Stimulated activated naive CD8-positive, alpha-beta T cell treated with anti-CD3 and anti-CD28 coated beads, Interleukin-15, Interleukin-2, amounts not matched to agents 100 ng/mL and 50 ng/mL, for 24 hours (primary cell): ENCODE results near the gene KREMEN1.

Experiments
- H3K27ac Mint-ChIP-seq: one replicate; pipeline ENCODE4 v1.8.0; 2021; ENCODE audit warnings: mild to moderate bottlenecking, mixed read lengths
- H3K27me3 Mint-ChIP-seq: one replicate; pipeline ENCODE4 v1.8.0; 2021; ENCODE audit warnings: mixed read lengths
- H3K36me3 Mint-ChIP-seq: one replicate; pipeline ENCODE4 v1.8.0; 2021; ENCODE audit warnings: low read depth, mixed read lengths
- H3K4me1 Mint-ChIP-seq: one replicate; pipeline ENCODE4 v1.8.0; 2021; ENCODE audit warnings: low read depth, mixed read lengths
- H3K4me3 Mint-ChIP-seq: one replicate; pipeline ENCODE4 v1.8.0; 2021; ENCODE audit warnings: mild to moderate bottlenecking, mixed read lengths
- H3K9me3 Mint-ChIP-seq: one replicate; pipeline ENCODE4 v1.8.0; 2021; ENCODE audit warnings: mixed read lengths

Gene KREMEN1

GRCh38 chr22:29149841-29150555 lies 77.2 kb downstream of the KREMEN1 start:
- Mint-ChIP-seq H3K27ac (no peak overlapping the region), H3K4me1 (peaks cover 6% of the 10 kb centered on the region), H3K36me3 (no peaks in the 10 kb centered on the region), H3K4me3 (no peak overlapping the region), H3K27me3 (peaks cover 18% of the 10 kb centered on the region), H3K9me3 (no peaks in the 10 kb centered on the region)

DNA sequence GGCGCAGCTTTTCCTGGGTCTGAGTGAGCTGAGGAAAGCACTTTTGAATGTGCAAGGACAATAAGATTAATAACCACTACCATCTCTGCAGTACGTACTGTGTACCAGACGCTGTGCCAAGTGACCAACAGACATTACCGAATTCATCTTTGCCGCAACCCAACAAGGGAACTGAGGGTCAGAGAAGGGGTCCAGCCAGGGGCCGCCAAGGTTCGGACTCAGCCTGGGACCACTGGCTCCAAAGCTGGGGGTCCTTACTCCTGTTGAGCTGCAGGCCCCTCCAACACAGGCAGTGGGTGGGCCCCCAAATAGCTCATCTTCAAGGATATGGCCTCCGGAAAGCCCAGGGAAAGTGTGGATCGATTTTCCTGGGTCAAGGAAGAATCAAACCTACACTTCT lies 77.9 kb downstream of the KREMEN1 start:
- H3K36me3 Mint-ChIP-seq: no peaks in the 10 kb centered on the region
- H3K4me1 Mint-ChIP-seq: peaks cover 6% of the 10 kb centered on the region
- no peaks in the 10 kb centered on the region for H3K9me3 Mint-ChIP-seq
- H3K27ac Mint-ChIP-seq: no peak overlapping the region
- H3K27me3 Mint-ChIP-seq: peaks cover 23% of the 10 kb centered on the region
- H3K4me3 Mint-ChIP-seq: no peak overlapping the region

DNA sequence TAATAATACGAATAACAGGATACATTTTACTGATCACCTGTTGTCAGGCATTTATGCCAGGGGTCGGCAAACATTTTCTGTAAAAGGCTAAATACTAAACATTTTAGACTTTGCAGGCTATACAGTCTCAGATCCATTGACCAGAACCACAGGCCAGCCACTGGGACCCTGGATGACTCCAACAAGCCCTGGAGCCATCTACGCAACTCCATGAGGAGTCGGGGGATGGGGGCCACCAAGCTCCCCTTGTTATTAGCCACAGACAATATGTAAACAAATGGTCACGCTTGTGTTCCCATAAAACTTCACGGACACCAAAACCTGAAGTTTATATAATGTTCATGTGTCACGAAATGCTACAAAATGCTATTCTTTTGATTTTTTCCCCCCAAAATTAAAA lies 78.5 kb downstream of the KREMEN1 start:
- H3K4me1 Mint-ChIP-seq: peaks cover 6% of the 10 kb centered on the region
- no peaks in the 10 kb centered on the region for H3K36me3 Mint-ChIP-seq
- no peak overlapping the region for H3K27ac Mint-ChIP-seq
- peaks cover 28% of the 10 kb centered on the region for H3K27me3 Mint-ChIP-seq
- no peak overlapping the region for H3K4me3 Mint-ChIP-seq
- H3K9me3 Mint-ChIP-seq: no peaks in the 10 kb centered on the region

DNA sequence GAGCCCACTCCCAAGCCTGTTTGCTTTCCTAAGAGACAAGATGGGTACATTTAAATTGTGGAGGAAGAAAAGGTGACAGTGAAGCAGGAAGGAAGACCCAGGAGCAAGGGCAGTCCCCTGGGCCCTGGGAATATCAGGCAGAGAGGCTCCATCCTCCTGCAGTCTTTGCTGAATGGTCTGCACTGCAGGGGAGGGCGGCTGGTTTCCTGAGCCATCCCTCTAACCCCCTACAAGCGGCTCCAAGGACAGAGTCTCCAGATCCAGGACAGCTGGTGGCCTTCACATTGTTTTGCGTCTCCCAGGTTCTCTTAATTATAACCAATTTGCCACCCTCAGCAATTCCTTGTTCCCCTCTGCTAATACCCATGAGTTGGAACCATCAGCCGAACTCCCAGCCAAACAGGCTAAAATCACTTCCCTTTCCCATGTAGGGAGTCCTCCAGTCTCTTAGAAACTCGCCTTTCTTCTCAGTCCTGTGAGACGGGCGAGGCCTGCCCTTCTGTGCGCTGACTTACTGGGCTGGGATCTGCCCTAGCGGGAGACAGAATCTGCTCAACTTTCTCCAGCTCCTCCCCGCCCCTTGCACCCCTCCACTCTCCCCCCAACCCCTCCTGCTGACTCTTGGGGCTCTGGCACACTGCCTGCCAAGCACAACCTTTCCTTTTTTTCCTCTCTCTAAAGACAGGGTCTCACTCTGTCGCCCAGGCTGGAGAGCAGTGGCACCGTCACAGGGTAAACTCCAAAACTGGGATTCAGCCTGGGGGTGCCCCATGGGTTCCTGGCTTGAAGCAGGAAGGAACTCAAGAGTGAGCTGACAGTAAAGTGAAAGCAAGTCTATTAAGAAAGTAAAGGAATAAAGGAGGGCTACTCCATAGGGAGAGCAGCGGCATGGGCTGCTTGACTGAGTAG lies 79.5 kb downstream of the KREMEN1 start:
- H3K9me3 Mint-ChIP-seq: no peaks in the 10 kb centered on the region
- no peak overlapping the region for H3K4me3 Mint-ChIP-seq
- no peak overlapping the region for H3K27ac Mint-ChIP-seq
- peaks cover 6% of the 10 kb centered on the region for H3K4me1 Mint-ChIP-seq
- no peaks in the 10 kb centered on the region for H3K36me3 Mint-ChIP-seq
- peaks cover 33% of the 10 kb centered on the region for H3K27me3 Mint-ChIP-seq

GRCh38 chr22:29152954-29153719 lies 80.3 kb downstream of the KREMEN1 start:
- H3K36me3 Mint-ChIP-seq: no peaks in the 10 kb centered on the region
- no peaks in the 10 kb centered on the region for H3K9me3 Mint-ChIP-seq
- H3K4me3 Mint-ChIP-seq: no peak overlapping the region
- H3K27ac Mint-ChIP-seq: no peak overlapping the region
- peaks cover 36% of the 10 kb centered on the region for H3K27me3 Mint-ChIP-seq
- peaks cover 6% of the 10 kb centered on the region for H3K4me1 Mint-ChIP-seq

DNA sequence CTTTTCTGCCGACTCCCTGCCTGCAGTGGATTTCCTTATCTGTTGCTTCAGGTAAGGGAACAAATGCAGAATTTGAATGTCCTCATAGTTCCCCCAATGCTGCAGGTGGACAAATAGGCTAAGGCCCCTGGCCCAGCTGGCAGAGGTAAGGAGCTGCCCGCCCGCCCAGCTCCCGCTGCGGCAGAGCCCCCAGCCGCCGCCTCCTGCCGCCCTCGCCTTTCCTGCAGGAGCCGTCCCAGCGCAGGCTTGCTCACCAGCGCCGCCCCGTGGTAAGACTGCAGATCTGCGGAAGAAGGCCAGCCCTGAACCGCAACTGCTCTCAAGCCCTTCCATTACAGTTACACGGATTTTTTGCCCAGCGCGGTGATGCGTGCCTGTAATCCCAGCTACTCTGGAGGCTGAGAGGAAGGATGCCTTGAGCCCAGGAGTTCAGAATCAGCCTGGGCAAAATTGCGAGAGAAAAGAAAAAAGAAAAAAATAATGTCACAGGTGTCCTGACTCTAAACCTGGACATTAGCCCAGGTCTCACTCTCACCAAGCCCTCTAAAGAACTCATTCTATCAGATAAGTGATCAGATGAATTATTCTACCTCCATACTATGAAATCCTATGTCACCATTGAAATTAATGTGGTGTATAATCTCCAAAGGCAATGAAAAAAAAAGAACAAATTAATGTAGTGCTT lies 81.7 kb downstream of the KREMEN1 start:
- H3K36me3 Mint-ChIP-seq: no peaks in the 10 kb centered on the region
- no peak overlapping the region for H3K4me3 Mint-ChIP-seq
- peaks cover 38% of the 10 kb centered on the region for H3K27me3 Mint-ChIP-seq
- no peak overlapping the region for H3K27ac Mint-ChIP-seq
- H3K9me3 Mint-ChIP-seq: no peaks in the 10 kb centered on the region
- peaks cover 6% of the 10 kb centered on the region for H3K4me1 Mint-ChIP-seq

GRCh38 chr22:29155966-29156365 lies 83.1 kb downstream of the KREMEN1 start:
- no peaks in the 10 kb centered on the region for H3K9me3 Mint-ChIP-seq
- no peak overlapping the region for H3K4me3 Mint-ChIP-seq
- H3K27ac Mint-ChIP-seq: no peak overlapping the region
- peaks cover 6% of the 10 kb centered on the region for H3K4me1 Mint-ChIP-seq
- peaks cover 50% of the 10 kb centered on the region for H3K27me3 Mint-ChIP-seq
- H3K36me3 Mint-ChIP-seq: no peaks in the 10 kb centered on the region

- H3K36me3 Mint-ChIP-seq: no peaks in the 10 kb centered on the region
- H3K27ac Mint-ChIP-seq: no peak overlapping the region
- H3K27me3 Mint-ChIP-seq: peaks cover 52% of the 10 kb centered on the region
- H3K4me3 Mint-ChIP-seq: no peak overlapping the region
- H3K4me1 Mint-ChIP-seq: peaks cover 6% of the 10 kb centered on the region
- H3K9me3 Mint-ChIP-seq: no peaks in the 10 kb centered on the region
Observed at GRCh38 chr22:29156507-29156906, 83.7 kb downstream of the KREMEN1 start.

DNA sequence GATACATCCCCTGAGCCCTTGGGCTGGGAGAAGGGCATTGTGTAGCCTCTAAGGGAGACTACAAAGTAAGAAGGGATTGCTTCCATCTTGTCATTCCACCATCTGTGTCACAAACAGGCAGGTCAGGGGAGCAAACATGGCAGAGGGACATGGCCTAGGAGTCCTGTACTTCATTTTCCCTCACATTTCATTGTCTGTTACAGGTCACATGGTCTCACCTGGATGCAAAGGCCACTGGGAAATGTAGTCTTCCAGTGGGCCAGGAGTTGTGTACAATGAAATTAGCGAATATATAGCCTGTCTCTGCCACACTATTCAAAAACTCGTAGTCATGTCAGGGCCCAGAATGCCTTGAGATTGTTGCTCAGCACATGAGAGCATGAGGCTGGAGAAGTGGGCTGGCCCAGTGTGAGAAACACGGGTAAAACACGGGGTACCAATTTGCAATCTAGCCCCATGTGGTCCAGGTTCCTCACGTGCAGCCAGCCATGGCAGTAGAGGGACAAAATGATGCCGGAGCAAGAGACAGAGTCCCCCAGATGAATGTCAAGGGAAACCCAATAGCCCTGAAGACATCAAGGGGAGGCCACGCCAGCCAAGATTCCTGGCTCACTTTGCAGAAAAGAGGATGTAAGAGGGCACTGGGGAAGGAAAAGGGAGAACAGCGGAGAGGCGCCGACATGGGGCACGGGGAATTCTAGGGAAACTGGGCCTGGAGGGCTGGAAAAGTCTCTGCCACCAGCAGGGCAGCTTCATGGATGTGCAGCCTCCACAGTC lies 85.1 kb downstream of the KREMEN1 start:
- peaks cover 51% of the 10 kb centered on the region for H3K27me3 Mint-ChIP-seq
- H3K27ac Mint-ChIP-seq: no peak overlapping the region
- no peak overlapping the region for H3K4me3 Mint-ChIP-seq
- H3K9me3 Mint-ChIP-seq: no peaks in the 10 kb centered on the region
- no peaks in the 10 kb centered on the region for H3K36me3 Mint-ChIP-seq
- H3K4me1 Mint-ChIP-seq: peaks cover 6% of the 10 kb centered on the region

DNA sequence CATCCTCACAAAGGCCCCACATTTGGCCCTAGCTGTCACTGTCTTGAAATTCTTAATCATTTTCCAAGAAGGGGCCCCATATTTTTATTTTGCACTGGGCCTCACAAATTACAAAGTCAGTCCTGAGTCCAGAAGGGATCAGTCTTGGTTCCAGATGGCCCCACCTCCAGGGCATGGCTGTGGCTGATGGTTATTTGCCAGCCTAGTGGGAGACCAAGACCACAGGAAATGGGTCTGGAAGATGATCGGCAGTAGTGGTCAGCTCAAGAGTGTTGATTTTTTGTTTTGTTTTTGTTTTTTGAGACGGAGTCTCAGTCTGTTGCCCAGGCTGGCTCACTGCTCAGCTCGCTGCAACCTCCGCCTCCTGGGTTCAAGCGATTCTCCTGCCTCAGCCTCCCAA lies 85.7 kb downstream of the KREMEN1 start:
- H3K9me3 Mint-ChIP-seq: no peaks in the 10 kb centered on the region
- H3K27me3 Mint-ChIP-seq: peaks cover 51% of the 10 kb centered on the region
- no peak overlapping the region for H3K4me3 Mint-ChIP-seq
- no peaks in the 10 kb centered on the region for H3K36me3 Mint-ChIP-seq
- H3K4me1 Mint-ChIP-seq: peaks cover 6% of the 10 kb centered on the region
- H3K27ac Mint-ChIP-seq: no peak overlapping the region

DNA sequence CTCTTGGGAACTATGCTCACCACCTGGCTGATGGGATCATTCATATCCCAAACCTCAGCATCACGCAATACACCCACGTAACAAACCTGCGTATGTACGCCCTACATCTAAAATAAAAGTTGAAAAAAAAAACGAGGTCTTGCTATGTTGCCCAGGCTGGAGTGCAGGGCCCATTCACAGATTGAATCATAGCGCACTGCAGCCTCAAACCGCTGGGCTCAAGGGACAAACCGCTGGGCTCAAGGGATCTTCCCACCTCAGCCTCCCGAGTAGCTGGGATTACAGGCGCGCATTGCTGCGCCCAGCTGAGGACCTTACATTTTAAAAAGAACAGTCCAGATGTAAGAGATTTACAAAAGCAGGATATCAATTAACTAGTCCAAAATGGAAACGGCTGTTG lies 91.0 kb downstream of the KREMEN1 start:
- Mint-ChIP-seq H3K36me3 (no peaks in the 10 kb centered on the region), H3K27me3 (peaks cover 49% of the 10 kb centered on the region), H3K9me3 (no peaks in the 10 kb centered on the region), H3K27ac (no peak overlapping the region), H3K4me3 (no peak overlapping the region), H3K4me1 (peaks cover 31% of the 10 kb centered on the region)

DNA sequence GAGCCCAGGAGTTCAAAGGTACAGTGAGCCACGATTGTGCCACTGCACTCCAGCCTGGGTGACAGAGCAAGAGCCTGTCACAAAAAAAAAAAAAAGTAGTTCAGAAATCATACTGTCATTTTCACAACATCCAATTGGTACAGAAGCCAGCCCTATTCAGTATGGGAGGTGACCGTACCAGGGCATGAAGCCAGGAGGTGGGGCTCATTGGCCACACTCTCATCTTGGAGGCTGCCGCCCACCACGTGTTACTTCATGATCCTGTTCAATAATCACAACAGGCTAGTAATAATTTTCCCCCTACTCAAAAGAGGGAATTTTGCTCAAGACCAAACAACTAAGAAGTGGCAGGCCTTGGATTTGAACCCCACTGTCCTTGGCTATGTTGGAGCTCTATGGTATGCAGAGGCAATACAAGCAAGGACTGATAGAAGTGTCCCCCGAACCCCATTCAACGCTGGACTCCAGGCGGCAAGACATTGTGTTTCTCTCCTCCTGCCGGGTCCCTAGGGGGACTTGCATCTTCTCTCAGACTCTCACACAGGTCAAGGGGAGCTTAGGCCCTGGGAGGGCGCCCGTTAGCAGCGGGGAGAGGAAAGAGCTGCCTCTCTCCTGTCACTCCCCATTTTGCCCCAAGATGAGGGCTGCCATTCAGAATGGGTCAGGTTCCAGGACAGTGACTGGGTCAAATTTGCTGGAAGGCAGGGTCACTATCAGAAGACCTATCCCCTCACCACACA lies 92.7 kb downstream of the KREMEN1 start:
- Mint-ChIP-seq H3K36me3 (no peaks in the 10 kb centered on the region), H3K9me3 (no peaks in the 10 kb centered on the region), H3K4me3 (no peak overlapping the region), H3K4me1 (peaks cover 33% of the 10 kb centered on the region), H3K27me3 (peaks cover 47% of the 10 kb centered on the region), H3K27ac (no peak overlapping the region)

GRCh38 chr22:29166180-29166579 lies 93.3 kb downstream of the KREMEN1 start:
- Mint-ChIP-seq H3K36me3 (no peaks in the 10 kb centered on the region), H3K27me3 (peaks cover 48% of the 10 kb centered on the region), H3K9me3 (no peaks in the 10 kb centered on the region), H3K27ac (no peak overlapping the region), H3K4me1 (peaks cover 33% of the 10 kb centered on the region), H3K4me3 (no peak overlapping the region)
